Choroid plexus epithelial cell (primary cell): ENCODE data around the gene CYP27C1.

Experiments
- DNase-seq: peaks from one replicate; pipeline ENCODE4 v3.0.0-alpha.2; 2010; ENCODE audit warnings: low read depth
- H3K4me3 ChIP-seq: 2 replicates; pipeline ENCODE4 v1.5.1; 2011; ENCODE audit warnings: low read depth, mild to moderate bottlenecking, control low read depth, low read length, moderate library complexity
- TF ChIP-seq, protein P1 (sequence below): conservative IDR thresholded peaks from 2 replicates; pipeline ENCODE4 v1.5.1; 2011; ENCODE audit warnings: low read depth, mild to moderate bottlenecking, control low read depth, inconsistent platforms, low read length, moderate library complexity

CYP27C1 gene

DNA sequence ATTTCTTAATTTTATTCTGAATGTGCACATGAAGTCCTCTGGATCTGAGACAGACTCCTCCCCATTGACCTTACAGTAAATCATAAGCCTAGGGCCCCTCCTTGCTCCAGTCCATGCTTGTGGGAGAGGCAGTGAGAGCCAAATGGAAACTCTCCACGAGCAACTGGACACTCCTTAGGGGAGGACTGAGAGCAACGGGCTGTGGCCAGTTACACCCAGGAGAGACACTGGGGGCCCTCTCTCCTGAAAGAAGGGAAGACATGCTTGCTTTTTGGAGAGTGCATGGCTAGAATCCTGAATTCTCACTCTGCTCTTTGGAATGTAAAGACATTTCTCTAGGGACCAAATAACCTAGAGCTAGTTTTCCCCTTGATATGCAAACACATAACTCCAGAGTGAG is 64.2 kb downstream of the CYP27C1 start:
- no peak overlapping the region for H3K4me3 ChIP-seq
- TF ChIP-seq, protein P1, sequence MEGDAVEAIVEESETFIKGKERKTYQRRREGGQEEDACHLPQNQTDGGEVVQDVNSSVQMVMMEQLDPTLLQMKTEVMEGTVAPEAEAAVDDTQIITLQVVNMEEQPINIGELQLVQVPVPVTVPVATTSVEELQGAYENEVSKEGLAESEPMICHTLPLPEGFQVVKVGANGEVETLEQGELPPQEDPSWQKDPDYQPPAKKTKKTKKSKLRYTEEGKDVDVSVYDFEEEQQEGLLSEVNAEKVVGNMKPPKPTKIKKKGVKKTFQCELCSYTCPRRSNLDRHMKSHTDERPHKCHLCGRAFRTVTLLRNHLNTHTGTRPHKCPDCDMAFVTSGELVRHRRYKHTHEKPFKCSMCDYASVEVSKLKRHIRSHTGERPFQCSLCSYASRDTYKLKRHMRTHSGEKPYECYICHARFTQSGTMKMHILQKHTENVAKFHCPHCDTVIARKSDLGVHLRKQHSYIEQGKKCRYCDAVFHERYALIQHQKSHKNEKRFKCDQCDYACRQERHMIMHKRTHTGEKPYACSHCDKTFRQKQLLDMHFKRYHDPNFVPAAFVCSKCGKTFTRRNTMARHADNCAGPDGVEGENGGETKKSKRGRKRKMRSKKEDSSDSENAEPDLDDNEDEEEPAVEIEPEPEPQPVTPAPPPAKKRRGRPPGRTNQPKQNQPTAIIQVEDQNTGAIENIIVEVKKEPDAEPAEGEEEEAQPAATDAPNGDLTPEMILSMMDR, result no peak
- DNase-seq, result peak; percentile 81

DNA sequence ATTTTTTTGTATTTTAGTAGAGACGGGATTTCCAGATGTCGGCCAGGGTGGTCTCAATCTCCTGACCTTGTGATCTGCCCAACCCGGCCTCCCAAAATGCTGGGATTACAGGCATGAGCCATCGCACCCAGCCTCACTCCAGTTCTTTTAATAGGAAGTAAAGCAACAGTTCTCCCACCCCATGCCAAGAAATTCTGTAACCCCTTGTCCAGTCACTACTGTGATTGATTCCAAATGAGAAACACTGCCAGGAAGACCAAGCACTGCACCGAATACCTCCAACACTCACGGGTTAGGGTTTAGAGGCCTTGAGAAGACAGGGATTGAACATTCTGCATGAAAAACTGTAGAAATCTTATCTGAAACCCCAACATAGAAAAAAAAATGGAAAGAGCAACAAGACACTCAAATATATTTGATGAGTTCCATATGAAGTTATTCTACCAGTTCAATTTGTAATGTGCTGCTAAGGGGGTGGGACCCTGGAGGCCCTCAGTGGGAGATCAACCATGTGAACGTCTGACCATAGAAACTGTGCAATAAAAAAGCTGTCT is 65.0 kb downstream of the CYP27C1 start:
- DNase-seq, result peak; percentile 69
- no peak overlapping the region for H3K4me3 ChIP-seq
- TF ChIP-seq, protein P1, result no peak

DNA sequence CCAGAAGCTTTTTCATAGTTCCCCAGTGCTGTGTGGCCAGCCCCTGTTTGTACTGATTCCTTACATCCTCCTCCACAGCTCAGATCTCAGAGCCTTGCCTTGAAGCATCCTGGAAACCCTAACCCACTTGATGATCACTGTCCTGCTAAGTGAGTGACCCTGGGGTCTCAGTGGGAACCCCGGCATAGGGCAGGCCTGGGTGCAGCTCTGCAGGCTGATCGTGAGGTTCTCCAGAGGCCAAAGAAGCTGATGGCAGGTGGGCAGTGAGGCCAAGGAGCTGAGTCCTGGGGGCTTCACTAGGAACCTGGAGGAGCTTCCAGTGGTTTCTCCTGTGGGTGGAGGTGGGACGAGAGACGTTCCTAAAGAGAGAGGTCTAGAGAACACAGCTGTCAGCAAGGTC is 65.7 kb downstream of the CYP27C1 start:
- TF ChIP-seq, protein P1, result no peak
- DNase-seq, result no peak
- no peak overlapping the region for H3K4me3 ChIP-seq

DNA sequence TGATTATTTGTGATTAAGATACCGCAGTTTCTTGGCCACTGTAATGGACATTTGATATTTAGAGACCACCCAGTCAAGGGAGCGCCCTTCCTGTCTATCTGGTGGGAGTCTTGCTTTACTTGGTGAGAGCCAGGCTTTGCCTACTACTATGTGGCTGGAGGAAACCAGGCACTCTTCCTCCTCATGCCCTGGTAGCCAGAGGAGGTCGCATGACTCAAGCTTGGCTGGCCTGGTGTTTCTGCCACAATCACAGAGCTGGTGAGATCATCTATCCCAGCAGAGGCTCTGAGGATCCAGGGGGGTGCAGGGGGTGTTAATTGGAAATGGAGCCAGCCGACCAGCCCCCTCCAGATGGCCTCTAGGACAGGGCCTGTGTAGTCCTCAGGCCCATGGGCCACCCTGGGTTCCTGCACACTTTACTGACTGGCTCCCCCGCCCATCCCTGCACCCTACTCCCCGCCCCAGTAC is 66.4 kb downstream of the CYP27C1 start:
- no peak overlapping the region for H3K4me3 ChIP-seq
- peak; percentile 85 for DNase-seq
- TF ChIP-seq, protein P1, result no peak

DNA sequence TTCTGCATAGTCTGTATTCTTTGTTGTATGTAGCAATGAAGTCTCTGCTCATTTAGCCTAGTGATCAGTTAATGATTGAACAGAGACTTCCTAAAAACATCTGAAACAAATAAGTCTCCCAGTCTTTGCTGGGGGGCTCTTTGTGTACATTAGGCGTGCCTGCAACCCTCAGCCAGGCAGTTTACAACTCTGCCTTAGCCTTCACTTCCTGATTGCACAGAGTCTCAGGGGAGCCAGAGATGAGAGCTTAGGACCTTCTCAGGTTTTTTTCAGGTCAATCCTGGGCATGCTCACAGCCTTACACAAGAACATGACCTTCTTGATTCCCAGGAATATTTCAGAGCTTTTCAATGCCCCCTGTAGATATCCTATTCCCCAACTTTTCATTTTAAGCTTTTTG is 69.1 kb downstream of the CYP27C1 start:
- no peak overlapping the region for H3K4me3 ChIP-seq
- no peak for DNase-seq
- TF ChIP-seq, protein P1, result no peak

DNA sequence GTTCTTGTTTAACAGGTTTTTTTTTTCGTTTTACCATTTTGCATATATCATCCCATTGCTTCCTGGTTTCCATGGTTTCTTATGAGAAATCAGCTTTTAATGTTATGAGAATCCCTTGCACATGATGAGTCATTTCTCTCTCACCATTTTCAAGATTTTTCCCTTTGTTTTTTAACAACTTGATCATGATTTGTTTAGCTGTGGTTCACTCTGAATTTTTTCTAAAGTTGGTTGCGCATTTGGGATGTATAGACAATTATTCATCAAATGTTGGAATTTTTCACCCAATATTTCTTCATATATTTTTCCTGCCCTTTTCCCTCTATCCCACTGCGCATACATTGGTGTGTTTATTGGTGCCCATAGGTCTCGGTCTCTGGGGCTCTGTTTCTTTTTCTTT is 70.7 kb downstream of the CYP27C1 start:
- TF ChIP-seq, protein P1, result no peak
- H3K4me3 ChIP-seq, result no peak overlapping the region
- DNase-seq, result peak; percentile 93

DNA sequence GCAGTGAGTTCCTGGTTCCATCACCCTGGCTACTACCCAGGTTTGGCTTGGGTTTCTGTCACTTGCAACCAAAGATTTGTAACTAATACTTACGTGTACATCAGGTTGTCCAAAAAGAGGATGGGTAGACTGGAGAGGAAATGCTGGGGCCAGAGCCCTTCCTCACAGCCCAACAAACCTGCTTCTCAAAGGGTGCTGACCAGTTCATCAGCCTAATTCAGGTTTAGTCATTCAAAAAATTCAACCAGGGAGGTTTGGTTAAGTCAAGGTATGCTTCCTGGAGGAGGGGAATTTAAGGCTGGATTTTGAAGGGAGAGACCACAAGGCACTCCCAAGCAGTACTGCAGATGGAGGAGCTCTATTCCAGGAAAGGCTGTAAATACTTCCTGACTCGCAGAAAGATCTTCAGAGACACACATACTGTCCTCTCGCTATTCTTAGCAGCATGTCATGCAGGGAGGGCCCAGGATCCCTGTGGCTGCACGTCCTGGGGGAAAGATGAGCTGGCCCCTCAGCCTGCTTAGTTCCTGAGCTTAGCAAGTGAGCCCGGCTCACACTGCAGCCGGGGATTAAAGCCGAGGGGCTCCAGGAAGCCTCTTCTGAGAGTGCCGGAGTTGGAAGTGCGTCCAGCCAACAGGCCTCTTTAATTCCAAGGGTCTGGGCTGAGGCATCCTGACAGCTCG is 73.1 kb downstream of the CYP27C1 start:
- H3K4me3 ChIP-seq, result no peak overlapping the region
- TF ChIP-seq, protein P1, result no peak
- peak; percentile 40 for DNase-seq
